Breast epithelium (tissue), 4 donors: ENCODE data around the gene GRIK4. TPM values are rescaled to one million over a fixed set of nuclear protein-coding genes. Genes with fewer than 3 reads are reported as not detected.

ENCODE experiments used
- DNase-seq, 2 donors: peaks; one replicate each; pipeline ENCODE4 v3.0.0-alpha.2; 2019; ENCODE audit warnings: low spot score in 2 of 2
- H3K27ac ChIP-seq, 2 donors: fragments of 200-600 bp; sonication (generic) in 1 of 2; one replicate each; pipeline ENCODE4 v1.5.1; 2016 to 2019; ENCODE audit warnings: mild to moderate bottlenecking in 1 of 2
- H3K27me3 ChIP-seq, 2 donors: fragments of 200-600 bp; sonication (generic) in 1 of 2; one replicate each; pipeline versions ENCODE4 v1.5.1 to v1.6.0; 2017 to 2019; ENCODE audit warnings: control low read depth in 1 of 2, mild to moderate bottlenecking in 1 of 2
- H3K36me3 ChIP-seq: fragments of 200-600 bp; one replicate; pipeline ENCODE4 v1.5.1; 2019
- H3K4me1 ChIP-seq, 2 donors: fragments of 200-600 bp; sonication (generic); one replicate each; pipeline ENCODE4 v1.5.1; 2016 to 2019; ENCODE audit warnings: control low read depth in 1 of 2
- H3K4me3 ChIP-seq, 3 donors: fragments of 200-600 bp; sonication (generic); 1 replicate in 2 of 3; 2 replicates in 1 of 3; pipeline ENCODE4 v1.5.1; 2016 to 2019; ENCODE audit warnings: mild to moderate bottlenecking in 3 of 3, moderate library complexity in 2 of 3
- H3K9me3 ChIP-seq, 2 donors: fragments of 200-600 bp; sonication (generic) in 1 of 2; one replicate each; pipeline ENCODE4 v1.5.1; 2016 to 2019; ENCODE audit warnings: control low read depth in 1 of 2
- POLR2A ChIP-seq: fragments of 450-650 bp; IDR thresholded peaks from one replicate; pipeline ENCODE4 v1.6.1; 2016; ENCODE audit warnings: antibody characterized with exemption, mild to moderate bottlenecking, moderate library complexity
- POLR2AphosphoS5 ChIP-seq, 3 donors: sonication (generic); formaldehyde crosslinking; IDR thresholded peaks; one replicate each; pipeline ENCODE4 v1.6.1; 2017; ENCODE audit warnings: antibody characterized with exemption in 3 of 3
- intact Hi-C: fragments of 100-400 bp; cut with DNase I; formaldehyde crosslinking; loops from one replicate; pipeline ENCODE4 v1.15.1; 2023; ENCODE audit warnings: low total_unique reads
- total RNA-seq, 3 donors: library from RNA; depleted of rRNA; stranded (reverse); fragments of >200 nt; gene quantifications; one replicate each; pipeline ENCODE4 v1.1.0, GENCODE V29; 2016
- TF ChIP-seq, protein P1 (sequence below), 3 donors: fragments of 450-650 bp; IDR thresholded peaks; one replicate each; pipeline ENCODE4 v1.5.1; 2016 to 2017; ENCODE audit warnings: antibody characterized with exemption in 3 of 3, mild to moderate bottlenecking in 3 of 3, moderate library complexity in 3 of 3

GRIK4 gene
- total RNA-seq, 3 donors from 2014 or later = 0.29 to 0.66 TPM; not detected in 1

DNA sequence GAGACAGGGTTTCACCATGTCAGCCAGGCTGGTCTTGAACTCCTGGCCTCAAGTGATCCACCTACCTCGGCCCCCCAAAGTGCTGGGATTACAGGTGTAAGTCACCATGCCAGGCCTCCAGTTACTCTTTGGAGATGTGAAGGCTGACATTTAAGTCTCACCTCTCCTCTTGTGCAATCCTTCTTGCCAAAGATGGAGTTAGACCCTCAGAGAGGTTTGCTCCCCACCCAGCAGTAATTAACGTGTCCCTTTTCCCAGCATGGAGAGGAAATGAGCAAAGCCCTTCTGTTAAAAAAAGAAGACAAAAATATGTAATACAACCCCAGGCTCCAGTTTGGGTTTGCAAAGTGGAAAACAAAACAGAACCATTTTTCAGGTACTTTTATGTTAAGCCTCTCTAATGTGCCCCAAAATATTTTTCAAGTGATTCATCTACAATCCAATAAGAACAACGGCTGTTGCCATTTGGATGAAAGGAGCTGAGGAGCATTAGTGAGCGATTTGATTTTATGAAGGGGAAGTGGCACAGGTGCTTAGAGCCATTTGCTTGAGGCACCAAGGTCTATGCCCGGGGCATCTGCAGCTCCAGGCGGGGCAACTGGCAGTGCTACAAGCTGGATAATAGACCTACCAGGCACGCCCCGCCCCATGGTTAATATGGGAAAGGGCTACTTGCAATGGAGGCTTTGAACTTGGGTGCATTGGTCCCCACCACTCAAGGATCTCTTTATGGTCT, 57.2 kb downstream of the GRIK4 start:
- no peak for DNase-seq
- H3K27me3 ChIP-seq = peaks cover 0 to 5% of the 10 kb centered on the region in 2 donors
- TF ChIP-seq, protein P1, sequence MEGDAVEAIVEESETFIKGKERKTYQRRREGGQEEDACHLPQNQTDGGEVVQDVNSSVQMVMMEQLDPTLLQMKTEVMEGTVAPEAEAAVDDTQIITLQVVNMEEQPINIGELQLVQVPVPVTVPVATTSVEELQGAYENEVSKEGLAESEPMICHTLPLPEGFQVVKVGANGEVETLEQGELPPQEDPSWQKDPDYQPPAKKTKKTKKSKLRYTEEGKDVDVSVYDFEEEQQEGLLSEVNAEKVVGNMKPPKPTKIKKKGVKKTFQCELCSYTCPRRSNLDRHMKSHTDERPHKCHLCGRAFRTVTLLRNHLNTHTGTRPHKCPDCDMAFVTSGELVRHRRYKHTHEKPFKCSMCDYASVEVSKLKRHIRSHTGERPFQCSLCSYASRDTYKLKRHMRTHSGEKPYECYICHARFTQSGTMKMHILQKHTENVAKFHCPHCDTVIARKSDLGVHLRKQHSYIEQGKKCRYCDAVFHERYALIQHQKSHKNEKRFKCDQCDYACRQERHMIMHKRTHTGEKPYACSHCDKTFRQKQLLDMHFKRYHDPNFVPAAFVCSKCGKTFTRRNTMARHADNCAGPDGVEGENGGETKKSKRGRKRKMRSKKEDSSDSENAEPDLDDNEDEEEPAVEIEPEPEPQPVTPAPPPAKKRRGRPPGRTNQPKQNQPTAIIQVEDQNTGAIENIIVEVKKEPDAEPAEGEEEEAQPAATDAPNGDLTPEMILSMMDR (IDR thresholded peaks at IDR 0.05) = no peak
- no peak for TF ChIP-seq POLR2A
- no peak for TF ChIP-seq POLR2AphosphoS5 (IDR thresholded peaks at IDR 0.05)
- no peaks in the 10 kb centered on the region for H3K9me3 ChIP-seq
- intact Hi-C loops = no loop called here
- no peak overlapping the region for H3K27ac ChIP-seq
- no peaks in the 10 kb centered on the region for H3K36me3 ChIP-seq
- no peaks in the 10 kb centered on the region for H3K4me1 ChIP-seq
- H3K4me3 ChIP-seq = no peak overlapping the region

DNA sequence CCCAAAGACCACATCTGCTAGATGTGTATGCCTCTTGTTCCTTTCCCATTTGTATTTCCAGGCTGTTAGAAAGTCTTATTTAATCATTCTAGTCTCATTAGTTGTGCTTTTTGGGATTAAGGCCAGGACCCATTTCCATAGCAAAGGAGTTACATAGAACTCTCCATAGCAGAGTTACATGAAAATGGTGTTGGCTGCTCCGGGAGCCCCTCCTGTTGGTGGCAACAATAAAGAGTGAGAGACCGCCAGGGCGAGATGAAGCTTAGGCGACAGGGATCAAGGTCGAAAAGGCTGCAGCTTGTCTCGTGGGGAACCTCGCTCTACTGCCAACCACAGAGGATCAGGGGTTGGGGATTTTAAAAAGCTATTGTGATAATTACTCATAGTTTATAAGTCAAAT, 58.3 kb downstream of the GRIK4 start:
- Histone ChIP-seq H3K4me3 (no peak overlapping the region), H3K27me3 (no peaks in the 10 kb centered on the region), H3K4me1 (no peaks in the 10 kb centered on the region), H3K9me3 (no peaks in the 10 kb centered on the region), H3K27ac (no peak overlapping the region), H3K36me3 (no peaks in the 10 kb centered on the region)
- no peak for DNase-seq
- TF ChIP-seq POLR2AphosphoS5 (IDR thresholded peaks at IDR 0.05) = no peak
- TF ChIP-seq, protein P1 (IDR thresholded peaks at IDR 0.05) = no peak
- no peak for TF ChIP-seq POLR2A
- intact Hi-C loops = no loop called here

DNA sequence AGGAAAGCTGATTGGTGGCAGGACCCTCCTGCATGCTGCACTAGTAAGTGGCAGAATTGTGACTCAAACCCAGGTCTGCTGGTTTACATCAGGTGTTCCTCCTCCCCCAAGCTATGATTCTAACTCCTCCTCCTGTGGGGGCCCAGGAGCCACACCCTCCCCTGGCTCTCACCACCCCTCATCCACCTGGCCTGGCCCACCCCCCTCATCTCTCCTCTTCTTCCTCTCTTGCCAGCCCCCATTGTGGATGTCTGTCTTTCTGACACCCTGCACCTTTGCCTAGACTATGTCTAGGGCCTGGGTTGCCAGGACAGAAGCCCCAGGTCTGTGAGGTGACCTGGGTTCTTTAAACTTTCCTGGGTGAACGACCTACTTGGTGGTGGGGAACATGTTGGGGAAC, 59.9 kb downstream of the GRIK4 start:
- no peak for TF ChIP-seq POLR2A
- intact Hi-C loops = no loop called here

DNA sequence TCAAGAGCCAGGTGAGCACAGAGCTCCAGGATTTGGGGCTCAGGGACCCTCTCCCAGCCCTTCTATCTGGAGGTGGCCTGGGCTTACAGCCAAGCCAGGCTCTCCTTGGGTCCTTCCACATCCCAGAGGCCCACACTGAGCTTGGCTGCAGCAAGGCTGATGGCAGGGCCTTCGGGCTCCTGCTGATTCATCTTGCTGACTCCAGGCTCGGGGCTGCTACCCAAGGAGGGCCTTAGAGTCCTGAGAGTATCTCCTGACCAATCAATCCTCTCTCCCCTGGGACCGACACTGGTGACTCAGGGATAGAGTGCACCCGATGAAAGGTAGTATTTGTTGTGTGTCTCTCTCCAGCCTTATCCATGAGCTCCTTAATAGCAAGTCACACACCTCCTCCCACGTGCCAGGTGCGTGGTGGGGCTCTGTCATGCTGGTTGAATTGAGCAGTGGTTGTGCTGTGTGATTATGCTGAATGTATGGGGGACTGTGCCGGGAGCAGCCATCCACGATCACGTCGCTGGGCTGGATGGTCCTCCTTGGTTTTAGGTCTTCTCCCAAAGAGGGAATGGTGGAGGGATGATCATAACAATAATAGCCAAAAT, 62.3 kb downstream of the GRIK4 start:
- Histone ChIP-seq H3K27ac (no peak overlapping the region), H3K9me3 (no peaks in the 10 kb centered on the region), H3K27me3 (no peaks in the 10 kb centered on the region), H3K4me3 (no peak overlapping the region), H3K4me1 (no peaks in the 10 kb centered on the region), H3K36me3 (no peaks in the 10 kb centered on the region)
- DNase-seq = no peak
- TF ChIP-seq, protein P1 (IDR thresholded peaks at IDR 0.05) = no peak
- TF ChIP-seq POLR2A (no peak), POLR2AphosphoS5 (IDR thresholded peaks at IDR 0.05) (no peak)
- intact Hi-C loops = no loop called here

More for the DNA sequence above, 59.9 kb downstream of the GRIK4 start:
- H3K9me3 ChIP-seq = no peaks in the 10 kb centered on the region
- H3K4me3 ChIP-seq = no peak overlapping the region
- no peaks in the 10 kb centered on the region for H3K4me1 ChIP-seq
- no peaks in the 10 kb centered on the region for H3K27me3 ChIP-seq
- DNase-seq = no peak
- no peak overlapping the region for H3K27ac ChIP-seq
- no peaks in the 10 kb centered on the region for H3K36me3 ChIP-seq

DNA sequence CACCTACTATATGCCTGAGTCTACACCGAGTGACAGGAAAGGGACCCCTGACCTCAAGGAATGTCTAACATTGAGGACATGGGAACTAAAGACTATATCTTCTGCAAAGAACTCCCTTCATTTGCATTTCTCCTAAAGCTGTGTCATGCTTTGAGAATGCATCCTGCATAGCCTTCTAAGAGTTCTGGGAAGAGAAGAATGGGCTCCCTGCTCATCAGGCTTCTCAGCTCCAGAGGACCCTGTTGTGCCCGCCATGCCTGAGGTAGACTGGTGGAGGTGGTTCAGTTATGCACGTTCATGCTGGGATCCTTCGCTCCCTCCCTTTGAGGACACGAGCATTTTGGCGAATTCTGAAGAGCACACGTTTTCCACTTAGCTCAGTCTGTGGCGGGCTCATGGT, 63.3 kb downstream of the GRIK4 start:
- Histone ChIP-seq H3K27ac (no peak overlapping the region), H3K9me3 (no peaks in the 10 kb centered on the region), H3K4me1 (no peaks in the 10 kb centered on the region), H3K4me3 (no peak overlapping the region), H3K36me3 (no peaks in the 10 kb centered on the region), H3K27me3 (no peaks in the 10 kb centered on the region)
- TF ChIP-seq, protein P1 (IDR thresholded peaks at IDR 0.05) = no peak
- TF ChIP-seq POLR2A = no peak
- TF ChIP-seq POLR2AphosphoS5 (IDR thresholded peaks at IDR 0.05) = no peak
- intact Hi-C loops = no loop called here
- no peak for DNase-seq
